Brain microvascular endothelial cell (primary cell): ENCODE results near the gene QRICH1.
A peak's percentile ranks its signal among the peaks of the same experiment; 100 is the strongest.

Experiments
- DNase-seq: peaks from one replicate; pipeline ENCODE4 v3.0.0-alpha.2; 2020
- H3K27ac ChIP-seq: fragments of 250-450 bp; sonication (Bioruptor Pico); 2 replicates; pipeline ENCODE4 v1.5.1; 2020; ENCODE audit warnings: mild to moderate bottlenecking, moderate library complexity
- H3K27me3 ChIP-seq: fragments of 250-450 bp; sonication (Bioruptor Pico); replicated peaks from 2 replicates; pipeline ENCODE4 v1.5.1; 2020; ENCODE audit warnings: mild to moderate bottlenecking
- H3K36me3 ChIP-seq: fragments of 250-450 bp; sonication (Bioruptor Pico); replicated peaks from 2 replicates; pipeline ENCODE4 v1.5.1; 2020; ENCODE audit warnings: mild to moderate bottlenecking
- H3K4me3 ChIP-seq: 2 replicates; pipeline ENCODE4 v1.5.1; 2011; ENCODE audit warnings: low read depth, mild to moderate bottlenecking, control low read depth, low read length, moderate library complexity
- in situ Hi-C: cut with HindIII; loops from 2 replicates; pipeline ENCODE4 v1.10.0; 2017; ENCODE audit warnings: low sequenced_read_pairs, low pct_ligation_motif_present
- TF ChIP-seq, protein P1 (sequence below): IDR thresholded peaks from 2 replicates; pipeline ENCODE4 v1.5.1; 2011; ENCODE audit warnings: low read depth, mild to moderate bottlenecking, moderate library complexity, low read length, control low read depth, inconsistent platforms; ENCODE audit errors: missing control alignments

The QRICH1 gene

DNA sequence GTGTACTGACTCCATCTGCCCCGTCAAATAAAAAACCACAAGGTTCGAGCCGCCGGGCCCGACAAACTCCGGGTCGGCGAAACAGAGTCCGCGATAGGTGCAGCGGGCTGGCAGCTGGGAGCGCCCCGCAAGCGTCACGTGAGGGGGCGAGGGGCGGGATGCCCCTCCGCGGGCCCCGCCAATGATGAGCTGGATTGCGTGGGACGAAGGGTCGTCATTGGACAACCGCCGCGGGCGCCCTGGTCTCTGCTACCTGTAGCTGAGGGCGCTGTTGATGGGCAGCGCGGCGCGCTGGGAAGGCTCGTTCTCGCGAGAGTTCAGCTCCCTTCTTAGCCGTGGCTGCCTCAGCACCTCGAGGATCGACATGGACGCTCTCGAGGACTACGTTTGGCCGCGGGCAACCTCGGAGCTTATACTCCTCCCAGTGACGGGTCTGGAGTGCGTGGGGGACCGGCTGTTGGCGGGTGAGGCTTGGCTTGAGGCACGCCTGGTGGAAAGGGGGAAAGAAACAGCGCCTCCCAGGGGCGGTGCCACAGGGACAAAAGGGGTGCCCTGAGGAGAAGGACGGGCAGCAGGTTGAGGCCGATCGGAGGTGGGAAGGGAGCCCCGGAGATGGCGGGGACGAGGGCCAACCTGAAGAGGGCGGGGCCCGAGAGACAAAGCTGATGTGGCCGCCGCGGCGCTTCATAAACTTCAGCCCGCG is 86.7 kb downstream of the QRICH1 start, which contains the start of gene WDR6:
WDR6 (plus strand) TSS at position 324 of the 703 bp plus-strand sequence; CDS start at position 365, 41 bp downstream.
- H3K4me3 ChIP-seq, result peak within 1 kb of the TSS; percentile 79
- no peaks in the 10 kb centered on the region for H3K27me3 ChIP-seq
- TF ChIP-seq, protein P1, sequence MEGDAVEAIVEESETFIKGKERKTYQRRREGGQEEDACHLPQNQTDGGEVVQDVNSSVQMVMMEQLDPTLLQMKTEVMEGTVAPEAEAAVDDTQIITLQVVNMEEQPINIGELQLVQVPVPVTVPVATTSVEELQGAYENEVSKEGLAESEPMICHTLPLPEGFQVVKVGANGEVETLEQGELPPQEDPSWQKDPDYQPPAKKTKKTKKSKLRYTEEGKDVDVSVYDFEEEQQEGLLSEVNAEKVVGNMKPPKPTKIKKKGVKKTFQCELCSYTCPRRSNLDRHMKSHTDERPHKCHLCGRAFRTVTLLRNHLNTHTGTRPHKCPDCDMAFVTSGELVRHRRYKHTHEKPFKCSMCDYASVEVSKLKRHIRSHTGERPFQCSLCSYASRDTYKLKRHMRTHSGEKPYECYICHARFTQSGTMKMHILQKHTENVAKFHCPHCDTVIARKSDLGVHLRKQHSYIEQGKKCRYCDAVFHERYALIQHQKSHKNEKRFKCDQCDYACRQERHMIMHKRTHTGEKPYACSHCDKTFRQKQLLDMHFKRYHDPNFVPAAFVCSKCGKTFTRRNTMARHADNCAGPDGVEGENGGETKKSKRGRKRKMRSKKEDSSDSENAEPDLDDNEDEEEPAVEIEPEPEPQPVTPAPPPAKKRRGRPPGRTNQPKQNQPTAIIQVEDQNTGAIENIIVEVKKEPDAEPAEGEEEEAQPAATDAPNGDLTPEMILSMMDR, result peak; percentile 69
- peaks cover 8% of the 10 kb centered on the region for H3K36me3 ChIP-seq
- DNase-seq, result peak; percentile 97
- in situ Hi-C loops, result no loop called here
- peak within 1 kb of the TSS; percentile 85 for H3K27ac ChIP-seq

DNA sequence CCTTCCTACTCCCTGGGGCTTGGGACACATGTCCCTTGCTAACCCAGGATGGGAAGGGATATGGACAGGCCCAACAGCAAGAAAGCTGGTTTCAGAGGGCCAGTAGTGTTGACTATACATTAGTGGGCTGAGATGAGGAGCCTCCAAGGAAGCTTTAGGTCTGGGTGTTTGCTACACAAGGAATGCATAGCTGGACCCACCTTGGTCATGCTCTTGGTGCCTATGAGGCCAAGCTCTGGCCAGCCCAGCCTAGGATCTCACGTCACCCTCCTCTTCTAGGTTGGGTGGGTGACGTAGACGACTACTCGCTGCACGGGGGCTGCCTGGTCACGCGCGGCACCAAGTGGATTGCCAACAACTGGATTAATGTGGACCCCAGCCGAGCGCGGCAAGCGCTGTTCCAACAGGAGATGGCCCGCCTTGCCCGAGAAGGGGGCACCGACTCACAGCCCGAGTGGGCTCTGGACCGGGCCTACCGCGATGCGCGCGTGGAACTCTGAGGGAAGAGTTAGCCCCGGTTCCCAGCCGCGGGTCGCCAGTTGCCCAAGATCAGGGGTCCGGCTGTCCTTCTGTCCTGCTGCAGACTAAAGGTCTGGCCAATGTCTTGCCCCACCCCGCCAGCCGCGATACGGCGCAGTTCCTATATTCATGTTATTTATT is 87.3 kb downstream of the QRICH1 start:
- in situ Hi-C loops, result no loop called here
- TF ChIP-seq, protein P1, result no peak
- no peak for DNase-seq
- Histone ChIP-seq H3K36me3 (peaks cover 1% of the 10 kb centered on the region), H3K27ac (peak overlapping the region; percentile 85), H3K27me3 (no peaks in the 10 kb centered on the region), H3K4me3 (peak overlapping the region; percentile 79)

DNA sequence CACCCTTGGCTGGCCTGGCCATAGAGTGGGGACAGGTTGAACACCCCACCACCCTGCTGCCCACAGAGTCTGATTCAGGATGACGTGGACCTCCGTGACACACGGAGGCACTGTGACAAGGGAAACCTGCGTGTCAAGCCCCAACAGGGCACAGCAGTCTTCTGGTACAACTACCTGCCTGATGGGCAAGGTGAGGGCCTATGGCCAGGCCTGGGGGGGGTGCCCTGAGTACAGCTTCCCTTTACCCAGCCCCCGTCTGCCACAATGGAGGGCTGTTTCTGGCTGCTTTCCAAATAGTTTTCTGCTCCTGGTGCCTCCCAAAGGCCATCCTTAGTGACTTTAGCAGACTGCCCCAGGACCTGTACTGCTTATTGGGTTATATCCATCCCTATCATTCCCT is 87.9 kb downstream of the QRICH1 start:
- no peak for DNase-seq
- TF ChIP-seq, protein P1, result no peak
- H3K27me3 ChIP-seq, result no peaks in the 10 kb centered on the region
- in situ Hi-C loops, result no loop called here
- H3K4me3 ChIP-seq, result no peak overlapping the region
- no peaks in the 10 kb centered on the region for H3K36me3 ChIP-seq
- H3K27ac ChIP-seq, result no peak overlapping the region

DNA sequence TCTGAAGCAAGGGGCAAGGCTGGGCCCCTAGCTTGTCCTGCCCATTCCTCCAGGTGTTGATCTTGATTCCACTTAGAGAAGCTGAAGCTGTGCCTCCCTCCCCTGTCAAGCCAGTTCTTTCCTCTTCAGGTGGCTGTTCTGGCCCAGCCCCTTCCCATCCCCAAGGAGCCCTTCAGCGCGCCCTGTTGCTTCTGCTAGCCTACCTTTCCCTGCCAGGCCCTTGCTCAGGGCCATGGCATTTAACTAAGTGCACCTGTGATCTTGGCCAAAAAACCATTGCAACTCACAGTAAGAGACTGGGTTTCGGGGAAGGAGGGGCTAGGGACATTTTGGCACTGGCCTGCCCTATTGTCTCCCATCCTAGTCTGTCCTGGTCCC is 88.6 kb downstream of the QRICH1 start:
- Histone ChIP-seq H3K4me3 (no peak overlapping the region), H3K36me3 (no peaks in the 10 kb centered on the region), H3K27ac (no peak overlapping the region), H3K27me3 (no peaks in the 10 kb centered on the region)
- TF ChIP-seq, protein P1, result no peak
- in situ Hi-C loops, result no loop called here
- no peak for DNase-seq

DNA sequence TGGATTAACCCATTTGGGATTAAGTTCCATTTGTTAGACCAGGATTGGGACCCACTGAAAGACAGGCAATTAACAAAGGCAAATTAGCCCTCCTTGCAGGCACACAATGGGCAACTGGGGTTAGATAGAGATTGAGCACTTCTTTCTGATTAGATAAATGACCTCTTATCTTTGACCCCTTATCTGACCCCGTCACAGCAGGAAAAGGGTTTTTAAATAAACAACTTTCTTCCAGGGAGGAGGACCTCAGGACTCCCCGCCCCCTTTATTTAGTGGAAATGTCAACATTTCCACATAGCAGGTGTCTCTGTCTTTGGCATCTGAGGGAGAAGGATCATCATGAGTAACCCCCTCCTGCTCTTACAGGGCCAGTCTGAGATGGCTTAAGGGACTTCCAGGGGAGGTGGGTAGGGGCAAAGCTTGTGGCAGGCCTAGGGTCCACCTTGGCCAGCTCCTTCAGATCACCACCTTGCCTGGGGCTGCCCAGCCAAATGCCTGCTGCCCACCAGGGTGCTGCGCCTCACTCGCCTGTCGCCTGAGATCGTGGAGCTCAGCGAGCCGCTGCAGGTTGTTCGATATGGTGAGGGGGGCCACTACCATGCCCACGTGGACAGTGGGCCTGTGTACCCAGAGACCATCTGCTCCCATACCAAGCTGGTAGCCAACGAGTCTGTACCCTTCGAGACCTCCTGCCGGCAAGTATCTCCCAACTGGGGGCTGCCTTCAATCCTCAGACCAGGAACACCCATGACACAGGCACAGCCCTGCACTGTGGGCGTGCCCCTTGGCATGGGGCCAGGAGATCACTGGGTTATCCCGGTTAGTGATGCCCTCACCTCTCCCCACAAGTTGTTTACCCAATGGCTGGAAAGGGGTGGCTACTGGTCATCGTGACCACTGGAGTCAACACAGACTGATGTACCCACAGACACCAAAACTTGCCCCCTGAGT is 89.2 kb downstream of the QRICH1 start:
- H3K36me3 ChIP-seq, result no peaks in the 10 kb centered on the region
- in situ Hi-C loops, result no loop called here
- DNase-seq, result no peak
- no peaks in the 10 kb centered on the region for H3K27me3 ChIP-seq
- no peak overlapping the region for H3K27ac ChIP-seq
- TF ChIP-seq, protein P1, result no peak
- no peak overlapping the region for H3K4me3 ChIP-seq
